Activated naive CD4-positive, alpha-beta T cell treated with Interleukin-2 at 50 U/mL for 16 hours (primary cell): ENCODE results near the gene PAX7.
"Not testable (repeated sequence)": the region's sequence is repeated elsewhere in the genome, so short reads cannot be mapped to it uniquely, and the experiment has no call there.

Experiments
- DNase-seq: peaks from one replicate; pipeline ENCODE4 v3.0.0-alpha.2; 2020

PAX7 gene

GRCh38 chr1:18734461-18735223 is 104.0 kb downstream of the PAX7 start:
- no peak for DNase-seq

GRCh38 chr1:18735224-18735997 is 104.8 kb downstream of the PAX7 start:
- DNase-seq: no peak

DNA sequence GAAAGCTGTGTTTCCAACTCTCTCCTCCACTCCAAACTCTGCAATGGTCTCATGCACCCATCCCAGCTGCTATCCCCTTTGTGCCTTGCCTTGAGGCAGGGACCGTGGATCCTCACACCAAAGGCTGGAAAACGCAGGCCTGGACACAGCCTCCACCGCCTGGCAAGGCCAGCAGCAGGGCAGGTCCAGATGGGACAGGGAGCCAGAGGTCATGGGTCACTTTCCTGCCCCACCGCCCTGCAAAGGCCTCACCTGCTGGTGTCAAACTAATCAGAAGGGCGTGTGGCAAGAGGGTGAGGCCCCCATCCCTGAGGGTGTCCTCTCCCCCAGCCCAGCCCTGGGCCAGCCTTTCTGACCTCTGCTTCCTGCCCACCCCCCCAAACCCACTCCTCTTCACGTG is 106.3 kb downstream of the PAX7 start:
- DNase-seq: no peak

GRCh38 chr1:18738126-18738525 is 107.5 kb downstream of the PAX7 start:
- DNase-seq: no peak

DNA sequence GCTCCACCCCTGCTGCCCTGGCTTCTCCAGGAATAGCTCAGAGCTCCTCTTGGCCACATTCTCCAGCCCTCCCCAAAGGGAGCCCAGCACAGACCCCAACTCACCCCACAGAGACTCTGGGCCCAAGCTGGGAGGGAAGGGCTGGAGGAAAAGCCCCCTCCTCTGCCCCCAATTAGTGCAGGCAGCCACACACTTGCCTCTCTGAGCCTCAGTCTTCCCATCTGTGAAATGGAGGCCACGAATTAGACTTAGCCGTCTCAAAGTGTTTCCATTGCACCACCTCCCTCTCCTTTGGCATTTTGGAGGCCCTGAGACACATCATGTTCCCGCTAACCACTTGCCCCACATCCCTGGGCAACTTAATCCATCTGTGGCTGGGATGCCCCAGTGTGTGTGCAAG is 108.0 kb downstream of the PAX7 start:
- no peak for DNase-seq

GRCh38 chr1:18739408-18739807 is 108.8 kb downstream of the PAX7 start:
- no peak for DNase-seq

- DNase-seq: no peak
Observed at GRCh38 chr1:18739897-18740296, 109.3 kb downstream of the PAX7 start.

GRCh38 chr1:18740617-18741016 is 110.0 kb downstream of the PAX7 start:
- DNase-seq: no peak

GRCh38 chr1:18743233-18743632 is 112.6 kb downstream of the PAX7 start:
- DNase-seq: no peak

DNA sequence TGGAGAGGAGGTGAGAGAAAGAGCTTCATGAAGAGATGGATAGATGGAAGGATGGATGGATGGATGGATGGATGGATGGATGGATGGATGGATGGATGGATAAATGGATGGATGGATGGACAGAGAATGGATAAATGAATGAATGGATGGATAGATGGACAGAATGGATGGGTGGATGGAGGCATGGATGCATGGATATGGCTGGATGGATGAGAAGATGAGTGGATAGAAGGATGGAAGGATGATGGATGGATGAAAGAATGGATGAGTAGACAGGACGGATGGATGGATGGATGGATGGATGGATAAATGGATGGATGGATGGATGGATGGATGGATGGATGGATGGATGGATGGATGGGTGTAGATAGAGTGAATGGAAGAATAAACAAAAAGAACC is 113.7 kb downstream of the PAX7 start:
- not testable (repeated sequence) for DNase-seq

DNA sequence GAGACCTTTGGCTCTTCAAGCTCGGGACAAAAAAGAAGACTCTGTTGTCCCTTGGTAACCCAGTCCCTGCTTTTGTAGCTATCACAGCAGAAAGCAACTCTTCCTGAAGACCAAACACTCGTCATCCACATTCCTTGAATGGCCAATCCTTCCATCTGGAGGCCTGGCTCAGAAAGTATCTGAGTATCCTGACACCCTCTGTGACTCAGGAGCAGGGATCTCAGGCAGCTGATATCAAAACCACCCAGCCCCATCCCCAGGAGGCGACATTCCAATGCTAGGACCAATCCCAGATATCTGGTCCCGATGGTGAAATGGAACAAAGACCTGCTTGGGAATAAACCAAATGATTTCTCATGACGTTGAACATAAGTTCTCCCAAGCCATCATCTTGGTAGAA is 116.3 kb downstream of the PAX7 start:
- no peak for DNase-seq

DNA sequence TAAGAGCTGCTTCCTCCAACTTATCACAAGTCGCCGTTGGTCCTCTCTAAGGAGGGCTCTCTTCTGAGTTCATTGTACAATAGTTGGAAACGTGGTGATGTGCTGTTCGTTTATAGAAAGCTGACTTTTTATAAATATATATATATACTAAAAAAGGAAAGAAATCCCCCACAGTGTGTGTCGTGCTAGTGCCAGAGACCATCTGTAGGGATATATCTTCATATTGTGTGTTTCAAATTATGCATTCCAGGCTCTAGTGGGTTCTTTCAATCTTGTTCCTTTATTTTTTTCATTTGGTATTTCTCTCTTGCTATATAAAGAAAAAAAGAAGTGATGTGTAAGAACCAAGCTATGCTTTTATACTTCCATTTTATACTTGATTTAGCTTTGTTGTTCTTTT is 117.0 kb downstream of the PAX7 start:
- no peak for DNase-seq

DNA sequence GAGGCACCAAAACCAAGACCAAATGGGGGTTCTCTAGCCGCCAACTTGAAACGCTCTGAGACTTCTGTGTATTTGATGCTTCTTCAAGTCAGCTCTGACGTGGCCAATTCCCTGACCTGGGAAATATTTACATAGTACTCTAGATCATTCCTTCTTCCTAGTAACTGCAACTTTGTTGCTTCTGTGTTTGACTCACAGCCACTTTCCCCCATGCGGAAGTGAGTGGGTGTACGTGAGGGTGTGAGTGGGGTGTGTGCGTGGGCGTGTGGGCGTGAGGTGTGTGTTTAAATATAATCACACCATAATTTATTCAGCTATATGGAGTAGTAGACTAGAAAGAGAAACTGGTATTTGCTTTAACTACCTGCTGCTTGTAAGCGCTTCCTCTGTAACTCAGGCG is 117.8 kb downstream of the PAX7 start:
- DNase-seq: no peak

DNA sequence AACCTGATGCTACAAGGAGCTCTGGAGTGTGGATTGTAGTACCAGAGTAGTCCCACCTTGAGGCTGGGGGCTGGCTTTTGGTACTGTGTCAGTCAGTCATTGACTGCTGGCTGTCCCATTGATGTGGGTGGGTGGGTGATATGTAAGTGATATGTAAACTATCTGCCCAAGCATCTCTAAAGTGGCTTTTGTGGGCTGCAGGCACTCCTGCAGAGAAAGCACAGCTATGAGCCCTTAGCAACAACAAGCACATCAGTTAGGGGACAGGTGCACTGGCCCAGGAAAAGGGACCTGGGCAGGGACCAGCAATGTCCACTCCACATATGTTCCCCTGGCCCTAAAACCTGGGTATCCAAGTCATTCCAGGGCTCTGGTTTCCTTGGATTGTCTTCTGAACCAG is 118.9 kb downstream of the PAX7 start:
- DNase-seq: no peak

DNA sequence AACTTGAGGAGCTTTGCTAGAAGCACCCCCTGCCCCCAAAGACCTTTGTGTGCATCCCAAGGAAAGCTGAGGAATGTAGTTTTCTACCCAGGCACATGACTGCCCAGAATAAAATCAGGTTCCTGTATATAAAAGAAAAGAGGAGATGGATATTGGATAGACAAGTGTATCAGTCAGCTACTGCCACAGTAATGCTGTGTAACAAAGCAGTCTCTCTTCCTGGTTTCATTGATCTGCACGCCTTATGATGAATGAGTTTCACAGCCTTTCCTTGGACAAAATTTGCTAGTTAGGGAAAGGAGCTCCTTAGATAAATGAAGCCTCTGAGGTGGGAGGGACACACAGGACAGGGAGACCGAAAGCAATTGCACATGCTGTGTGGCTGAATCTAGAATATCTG is 120.0 kb downstream of the PAX7 start:
- no peak for DNase-seq

GRCh38 chr1:18751425-18751824 is 120.8 kb downstream of the PAX7 start:
- DNase-seq: no peak

GRCh38 chr1:18752409-18752808 is 121.8 kb downstream of the PAX7 start:
- no peak for DNase-seq

DNA sequence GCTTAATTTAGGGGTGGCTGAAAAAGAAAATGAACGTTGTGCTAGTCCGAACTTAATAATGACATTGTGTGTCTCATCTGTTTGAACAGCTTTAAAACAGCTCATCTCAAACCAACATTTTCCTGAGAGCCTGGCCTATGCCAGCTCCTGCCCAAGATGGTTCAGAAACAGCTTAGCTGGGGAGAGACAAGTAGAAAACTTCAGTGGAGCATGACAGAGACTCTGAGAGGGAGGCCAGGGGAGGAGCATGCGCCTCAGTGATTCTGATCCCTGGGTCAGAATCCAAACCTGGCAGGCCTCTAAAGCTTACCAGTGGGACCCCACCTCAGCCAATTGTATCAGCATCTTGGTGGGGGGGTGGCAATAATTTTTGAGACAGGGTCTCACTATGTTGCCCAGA is 129.5 kb downstream of the PAX7 start:
- no peak for DNase-seq

GRCh38 chr1:18761948-18762840 is 131.5 kb downstream of the PAX7 start:
- DNase-seq: no peak

- DNase-seq: no peak
Observed at GRCh38 chr1:18764362-18764761, 133.7 kb downstream of the PAX7 start.

- DNase-seq: no peak
Observed at GRCh38 chr1:18765725-18766124, 135.1 kb downstream of the PAX7 start.

GRCh38 chr1:18766328-18766727 is 135.7 kb downstream of the PAX7 start:
- DNase-seq: no peak

GRCh38 chr1:18767576-18767975 is 136.9 kb downstream of the PAX7 start:
- not testable (repeated sequence) for DNase-seq

DNA sequence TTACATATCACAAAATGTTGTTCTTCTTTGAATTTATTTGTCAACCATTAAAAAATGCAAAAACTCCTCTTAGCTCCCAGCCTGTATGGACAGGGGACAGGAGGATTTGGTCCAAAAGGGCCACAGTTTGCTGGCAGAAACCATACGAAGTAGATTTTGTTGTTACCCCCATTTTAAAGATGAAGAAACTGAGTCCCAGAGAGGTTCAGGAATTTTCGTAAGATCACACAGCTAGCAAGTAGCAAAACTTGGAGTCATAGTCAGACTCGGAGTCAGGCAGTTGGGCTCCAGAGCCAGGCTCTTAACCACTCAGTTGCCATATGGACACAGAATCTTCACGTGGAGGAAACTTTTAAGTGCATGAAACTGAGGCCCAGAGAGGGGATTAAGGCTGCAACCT is 137.4 kb downstream of the PAX7 start:
- DNase-seq: no peak
